ENCODE measurements around the gene SLC25A39.

SLC25A39 gene

DNA sequence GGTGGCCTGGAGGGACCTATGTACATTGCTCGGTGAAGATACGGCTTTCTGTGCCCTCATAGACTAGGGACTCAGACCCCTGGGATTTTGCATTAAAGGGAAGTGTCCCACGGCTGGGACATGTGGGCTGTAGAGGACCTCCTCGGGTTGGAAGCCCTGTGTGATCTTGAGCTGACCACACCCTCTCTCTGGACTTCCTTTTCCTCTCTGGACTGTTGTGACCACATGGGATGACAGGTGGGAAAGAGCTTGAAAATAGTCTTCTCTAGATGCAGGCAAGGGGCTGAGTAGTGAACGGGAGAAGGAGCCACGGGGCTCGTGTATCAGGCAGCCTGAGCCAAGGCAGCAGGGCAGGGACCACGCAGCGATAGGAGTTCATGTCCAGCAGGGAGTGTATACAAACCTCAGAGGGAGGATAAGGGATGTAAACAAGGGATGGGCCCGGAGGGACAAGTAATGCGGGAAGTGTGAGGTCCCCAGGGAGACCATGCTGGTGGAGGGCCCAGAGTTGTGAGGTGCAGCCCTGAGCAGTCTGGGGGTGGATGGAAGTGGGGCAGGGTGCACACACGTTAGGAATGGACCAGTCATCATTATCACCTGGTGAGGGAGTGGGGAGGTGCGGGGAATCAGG is 52.2 kb downstream of the SLC25A39 start:
- no peak for FAIRE-seq

Data from TTC549 (cell line).